ENCODE measurements around the gene TMBIM6.
"Not testable (repeated sequence)": the region's sequence is repeated elsewhere in the genome, so short reads cannot be mapped to it uniquely, and the experiment has no call there.

Gene TMBIM6

DNA sequence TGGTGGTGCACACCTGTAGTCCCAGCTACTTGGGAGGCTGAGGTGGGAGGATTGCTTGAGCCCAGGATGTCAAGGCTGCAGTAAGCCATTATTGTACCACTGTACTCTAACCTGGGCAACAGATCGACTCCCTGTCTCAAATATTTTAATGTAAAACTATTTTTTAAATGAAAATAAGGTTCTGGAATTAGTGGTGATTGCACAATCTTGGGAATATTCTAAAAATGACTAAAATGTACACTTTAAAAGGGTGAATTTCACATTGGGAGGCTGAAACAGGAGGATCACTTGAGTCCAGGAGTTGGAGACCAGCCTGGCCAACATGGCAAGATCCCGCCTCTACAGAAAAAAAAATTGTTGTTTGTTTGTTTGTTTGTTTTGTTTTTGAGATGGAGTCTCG lies 12.9 kb upstream of the TMBIM6 start:
- Histone ChIP-seq H3K4me1 (ENCODE audit: control insufficient read depth, insufficient read depth, low read length) (no peaks in the 10 kb centered on the region), H3K36me3 (ENCODE audit: control insufficient read depth, insufficient read depth, low read length) (no peaks in the 10 kb centered on the region), H3K27me3 (ENCODE audit: control insufficient read depth, insufficient read depth, low read length, poor library complexity, severe bottlenecking) (no peaks in the 10 kb centered on the region), H3K27ac (ENCODE audit: insufficient read depth, low read depth, low read length, poor library complexity, severe bottlenecking) (no peak overlapping the region), H3K9me3 (ENCODE audit: control insufficient read depth, low read length) (no peaks in the 10 kb centered on the region), H3K4me3 (ENCODE audit: insufficient read depth, low read depth, low read length) (no peak overlapping the region)
- WGBS, 2 experiments: 86 to 89% methylated on average over 2 of the region's 3 CpGs

DNA sequence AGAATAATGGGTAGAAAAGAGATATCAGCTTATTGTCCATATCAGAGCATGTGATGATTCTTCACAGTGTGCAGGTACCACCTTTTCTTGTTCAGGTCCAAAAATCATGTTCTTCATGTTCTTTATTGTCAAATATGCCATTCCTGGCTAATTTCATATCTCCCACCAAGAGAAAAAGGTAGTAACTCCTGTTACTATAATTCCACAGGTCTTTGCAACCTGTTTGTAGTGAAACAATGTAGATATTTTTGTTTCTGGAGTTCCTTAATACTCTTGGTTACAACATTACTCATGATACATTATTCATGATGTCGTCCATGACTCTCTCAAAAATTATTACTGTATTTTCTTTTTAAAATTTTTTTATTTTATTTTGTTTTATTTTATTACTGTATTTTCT lies 11.3 kb upstream of the TMBIM6 start:
- Histone ChIP-seq H3K4me1 (ENCODE audit: control insufficient read depth, insufficient read depth, low read length) (no peaks in the 10 kb centered on the region), H3K4me3 (ENCODE audit: insufficient read depth, low read depth, low read length) (no peak overlapping the region), H3K27me3 (ENCODE audit: control insufficient read depth, insufficient read depth, low read length, poor library complexity, severe bottlenecking) (no peaks in the 10 kb centered on the region), H3K9me3 (ENCODE audit: control insufficient read depth, low read length) (no peaks in the 10 kb centered on the region), H3K27ac (ENCODE audit: insufficient read depth, low read depth, low read length, poor library complexity, severe bottlenecking) (no peak overlapping the region), H3K36me3 (ENCODE audit: control insufficient read depth, insufficient read depth, low read length) (no peaks in the 10 kb centered on the region)
- no CpG with 5 or more reads among the region's 1 CpG for WGBS, 2 experiments

DNA sequence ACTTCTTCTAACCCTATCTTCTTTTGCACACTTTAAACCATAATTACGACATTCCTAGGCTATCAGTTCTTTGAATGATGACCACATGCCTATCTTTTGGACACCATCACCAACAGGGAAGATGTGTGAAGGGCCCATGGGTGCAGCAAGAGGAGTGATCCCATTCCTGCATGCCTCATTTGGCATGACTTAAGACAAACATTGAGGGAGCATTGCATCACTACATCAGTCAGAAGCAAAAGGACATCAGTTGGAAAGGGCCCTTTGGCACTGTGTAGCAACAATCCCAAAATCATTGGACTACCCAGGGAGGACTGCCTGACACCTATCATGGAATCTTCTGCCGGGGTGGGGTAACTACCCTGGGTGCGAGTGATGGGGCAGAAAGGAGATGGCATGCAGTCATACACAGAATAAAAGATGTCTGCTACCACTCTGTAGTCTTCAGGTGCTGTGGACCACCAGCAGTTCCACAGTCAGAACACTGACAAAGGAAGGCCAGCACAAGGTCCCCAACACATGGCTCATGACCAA lies 10.7 kb upstream of the TMBIM6 start:
- no peaks in the 10 kb centered on the region for H3K36me3 ChIP-seq (ENCODE audit: control insufficient read depth, insufficient read depth, low read length)
- no peak overlapping the region for H3K27ac ChIP-seq (ENCODE audit: insufficient read depth, low read depth, low read length, poor library complexity, severe bottlenecking)
- H3K27me3 ChIP-seq (ENCODE audit: control insufficient read depth, insufficient read depth, low read length, poor library complexity, severe bottlenecking): no peaks in the 10 kb centered on the region
- H3K4me3 ChIP-seq (ENCODE audit: insufficient read depth, low read depth, low read length): no peak overlapping the region
- WGBS, 2 experiments: 90 to 92% methylated on average over 3 of the region's 3 CpGs
- H3K9me3 ChIP-seq (ENCODE audit: control insufficient read depth, low read length): no peaks in the 10 kb centered on the region
- no peaks in the 10 kb centered on the region for H3K4me1 ChIP-seq (ENCODE audit: control insufficient read depth, insufficient read depth, low read length)

DNA sequence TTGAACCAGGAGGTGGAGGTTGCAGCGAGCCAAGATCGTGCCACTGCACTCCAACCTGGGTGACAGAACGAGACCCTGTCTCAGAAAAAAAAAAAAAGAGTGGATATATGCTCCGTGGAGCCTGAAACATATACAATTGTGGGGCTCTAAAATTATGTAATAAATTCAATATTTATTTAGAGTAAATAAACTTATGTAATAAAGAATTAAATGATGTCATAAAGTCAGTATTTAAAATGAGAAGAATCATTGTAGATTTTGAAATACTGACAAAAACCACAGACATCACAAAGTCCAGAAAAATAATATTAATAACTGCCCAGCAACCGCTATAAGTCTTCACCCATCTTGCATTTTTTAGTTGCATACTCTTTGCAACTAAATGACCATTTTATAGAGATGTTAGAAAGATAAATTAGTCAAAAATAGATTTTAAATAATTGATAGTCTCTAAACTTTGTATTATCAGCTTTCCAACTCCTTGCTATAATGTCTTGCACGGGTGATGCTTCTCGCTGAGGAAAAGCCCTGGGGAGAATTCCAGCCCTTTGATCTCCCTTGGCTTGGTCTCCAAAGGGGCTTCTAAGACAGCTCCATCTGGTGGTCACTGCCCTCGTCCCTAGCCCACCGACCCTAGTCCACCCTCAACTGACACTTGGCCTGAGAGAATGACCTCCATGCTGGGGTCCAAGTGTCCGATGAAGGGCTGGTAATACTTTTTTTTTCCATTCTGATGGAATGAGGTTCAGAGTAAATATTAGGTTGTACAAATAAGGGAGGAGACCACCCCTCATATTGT lies 7.9 kb upstream of the TMBIM6 start:
- 77 to 79% methylated on average over 8 to 9 of the region's 10 CpGs for WGBS, 2 experiments
- Histone ChIP-seq H3K27me3 (ENCODE audit: control insufficient read depth, insufficient read depth, low read length, poor library complexity, severe bottlenecking) (no peaks in the 10 kb centered on the region), H3K27ac (ENCODE audit: insufficient read depth, low read depth, low read length, poor library complexity, severe bottlenecking) (no peak overlapping the region), H3K9me3 (ENCODE audit: control insufficient read depth, low read length) (no peaks in the 10 kb centered on the region), H3K36me3 (ENCODE audit: control insufficient read depth, insufficient read depth, low read length) (no peaks in the 10 kb centered on the region), H3K4me1 (ENCODE audit: control insufficient read depth, insufficient read depth, low read length) (no peaks in the 10 kb centered on the region), H3K4me3 (ENCODE audit: insufficient read depth, low read depth, low read length) (no peak overlapping the region)

DNA sequence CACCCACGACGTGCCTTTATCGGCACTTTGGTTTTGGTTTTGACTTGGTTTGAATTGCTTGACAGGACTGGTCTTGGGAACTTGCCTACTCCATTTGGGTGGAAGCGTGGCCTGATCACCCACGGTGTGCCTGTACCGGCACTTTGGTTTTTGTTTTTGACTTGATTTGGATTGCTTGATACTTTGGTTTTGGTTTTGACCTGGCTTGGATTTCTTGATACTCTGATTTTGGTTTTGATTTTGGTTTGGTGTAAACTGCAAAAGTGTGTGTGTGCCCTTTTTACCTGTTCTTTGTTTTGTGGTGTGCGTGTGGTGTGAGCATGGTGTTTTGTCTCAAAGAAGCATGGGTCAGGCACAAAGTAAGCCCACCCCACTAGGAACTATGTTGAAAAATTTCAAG lies 6.5 kb upstream of the TMBIM6 start:
- WGBS, 2 experiments: 90 to 98% methylated on average over 4 to 5 of the region's 7 CpGs
- H3K4me1 ChIP-seq (ENCODE audit: control insufficient read depth, insufficient read depth, low read length); H3K27me3 ChIP-seq (ENCODE audit: control insufficient read depth, insufficient read depth, low read length, poor library complexity, severe bottlenecking); H3K27ac ChIP-seq (ENCODE audit: insufficient read depth, low read depth, low read length, poor library complexity, severe bottlenecking); H3K9me3 ChIP-seq (ENCODE audit: control insufficient read depth, low read length); H3K36me3 ChIP-seq (ENCODE audit: control insufficient read depth, insufficient read depth, low read length); H3K4me3 ChIP-seq (ENCODE audit: insufficient read depth, low read depth, low read length): not testable (repeated sequence)

DNA sequence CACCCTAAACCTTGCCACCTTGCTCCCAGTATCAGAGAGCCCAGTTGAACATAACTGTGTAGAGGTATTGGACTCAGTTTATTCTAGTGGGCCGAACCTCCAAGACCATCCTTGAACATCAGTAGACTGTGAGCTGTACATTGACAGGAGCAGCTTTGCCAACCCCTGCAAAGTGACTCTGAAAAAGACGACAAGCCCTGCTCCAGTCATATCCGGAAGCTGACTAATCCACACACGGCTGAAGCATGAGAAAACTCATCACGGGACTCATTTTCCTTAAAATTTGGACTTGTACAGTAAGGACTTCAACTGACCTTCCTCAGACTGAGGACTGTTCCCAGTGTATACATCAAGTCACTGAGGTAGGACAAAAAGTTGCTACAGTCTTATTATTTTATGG lies 2.6 kb upstream of the TMBIM6 start:
- H3K9me3 ChIP-seq (ENCODE audit: control insufficient read depth, low read length); H3K4me3 ChIP-seq (ENCODE audit: insufficient read depth, low read depth, low read length); H3K36me3 ChIP-seq (ENCODE audit: control insufficient read depth, insufficient read depth, low read length); H3K27me3 ChIP-seq (ENCODE audit: control insufficient read depth, insufficient read depth, low read length, poor library complexity, severe bottlenecking); H3K27ac ChIP-seq (ENCODE audit: insufficient read depth, low read depth, low read length, poor library complexity, severe bottlenecking): not testable (repeated sequence)
- peaks cover 11% of the 10 kb centered on the region for H3K4me1 ChIP-seq (ENCODE audit: control insufficient read depth, insufficient read depth, low read length)
- 91 to 94% methylated on average over 5 of the region's 5 CpGs for WGBS, 2 experiments

DNA sequence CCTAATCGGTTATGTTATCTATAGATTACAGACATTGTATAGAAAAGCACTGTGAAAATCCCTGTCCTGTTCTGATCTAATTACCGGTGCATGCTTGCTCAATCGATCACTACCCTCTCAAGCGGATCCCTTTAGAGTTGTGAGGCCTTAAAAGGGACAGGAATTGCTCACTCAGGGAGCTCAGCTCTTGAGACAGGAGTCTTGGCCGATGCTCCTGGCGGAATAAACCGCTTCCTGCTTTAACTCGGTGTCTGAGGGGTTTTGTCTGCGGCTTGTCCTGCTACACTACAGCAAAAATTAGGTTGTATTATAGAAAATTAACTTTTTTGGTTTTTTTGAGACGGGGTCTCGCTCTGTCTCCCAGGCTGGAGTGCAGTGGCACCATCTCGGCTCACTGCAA lies 1.1 kb upstream of the TMBIM6 start:
- not testable (repeated sequence) for H3K9me3 ChIP-seq (ENCODE audit: control insufficient read depth, low read length); H3K36me3 ChIP-seq (ENCODE audit: control insufficient read depth, insufficient read depth, low read length); H3K27me3 ChIP-seq (ENCODE audit: control insufficient read depth, insufficient read depth, low read length, poor library complexity, severe bottlenecking); H3K27ac ChIP-seq (ENCODE audit: insufficient read depth, low read depth, low read length, poor library complexity, severe bottlenecking); H3K4me3 ChIP-seq (ENCODE audit: insufficient read depth, low read depth, low read length)
- H3K4me1 ChIP-seq (ENCODE audit: control insufficient read depth, insufficient read depth, low read length): peaks cover 11% of the 10 kb centered on the region
- WGBS, 2 experiments: 91 to 96% methylated on average over 12 of the region's 12 CpGs

DNA sequence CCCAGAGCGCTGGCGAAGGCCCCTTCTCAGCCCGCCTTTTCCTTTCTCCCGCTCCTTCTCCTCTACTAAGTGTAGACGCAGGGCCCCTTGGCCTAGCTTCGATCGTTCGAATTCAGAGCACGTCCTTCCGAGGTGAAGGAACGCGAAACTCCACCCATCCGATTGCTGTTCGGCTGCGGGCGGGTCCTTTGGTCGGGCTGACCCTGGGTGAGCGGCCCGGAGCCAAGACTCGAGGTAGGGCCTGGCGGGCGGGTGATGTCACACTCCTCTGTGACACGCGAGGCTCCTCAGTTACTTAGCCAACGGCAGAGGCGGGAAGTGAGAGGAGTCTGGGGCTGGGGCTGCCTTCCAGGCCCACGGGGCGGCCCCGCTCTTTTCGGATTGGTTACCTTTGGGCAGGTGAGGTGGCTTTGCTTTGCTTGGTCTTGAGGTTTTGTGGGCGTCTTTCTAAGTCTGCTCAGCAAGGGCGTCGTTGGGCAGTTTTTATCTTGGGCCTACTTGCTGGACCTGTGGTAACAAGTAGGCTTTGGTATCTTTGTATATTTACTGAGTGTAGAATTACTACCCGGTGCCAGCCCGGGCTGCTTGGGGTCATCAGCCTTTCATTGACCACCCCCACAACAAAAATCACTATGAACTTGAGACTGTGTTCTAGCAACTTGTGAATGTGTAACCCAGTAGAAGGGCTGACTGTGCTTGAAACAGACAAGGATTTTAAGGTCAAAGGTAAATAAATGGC lies 694 bp downstream of the TMBIM6 start:
- Histone ChIP-seq H3K36me3 (ENCODE audit: control insufficient read depth, insufficient read depth, low read length) (no peaks in the 10 kb centered on the region), H3K27me3 (ENCODE audit: control insufficient read depth, insufficient read depth, low read length, poor library complexity, severe bottlenecking) (no peaks in the 10 kb centered on the region), H3K27ac (ENCODE audit: insufficient read depth, low read depth, low read length, poor library complexity, severe bottlenecking) (peak overlapping the region; percentile 88), H3K9me3 (ENCODE audit: control insufficient read depth, low read length) (no peaks in the 10 kb centered on the region), H3K4me3 (ENCODE audit: insufficient read depth, low read depth, low read length) (peak overlapping the region; percentile 86), H3K4me1 (ENCODE audit: control insufficient read depth, insufficient read depth, low read length) (peaks cover 11% of the 10 kb centered on the region)
- 0 to 1% methylated on average over 33 to 34 of the region's 35 CpGs for WGBS, 2 experiments

DNA sequence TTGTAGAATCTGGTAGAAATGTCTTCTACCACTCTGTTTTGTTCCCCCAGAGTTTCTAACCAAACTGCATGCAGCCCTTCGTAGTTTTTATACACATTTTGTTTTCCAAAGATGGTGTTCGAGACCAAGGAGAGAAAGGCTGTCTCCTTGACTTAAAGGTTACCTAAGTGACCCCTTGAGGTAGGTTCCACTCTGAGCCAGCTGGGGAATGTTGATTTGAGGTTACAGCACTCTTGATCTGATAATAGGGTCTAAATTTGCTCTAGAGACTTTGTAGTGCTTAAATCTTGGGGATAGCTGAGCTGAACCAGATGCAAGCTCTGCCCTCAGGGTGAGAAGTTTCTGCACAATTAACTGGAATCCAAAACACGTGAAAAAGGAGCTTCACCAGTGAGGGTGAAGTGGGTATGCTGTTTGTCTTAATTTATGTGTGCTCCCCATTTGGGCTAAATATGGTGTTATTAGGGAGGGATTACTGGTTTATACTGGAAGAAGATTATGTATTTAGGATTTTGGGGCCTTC lies 3.1 kb downstream of the TMBIM6 start:
- no peak overlapping the region for H3K27ac ChIP-seq (ENCODE audit: insufficient read depth, low read depth, low read length, poor library complexity, severe bottlenecking)
- H3K9me3 ChIP-seq (ENCODE audit: control insufficient read depth, low read length): no peaks in the 10 kb centered on the region
- H3K4me3 ChIP-seq (ENCODE audit: insufficient read depth, low read depth, low read length): no peak overlapping the region
- no peaks in the 10 kb centered on the region for H3K27me3 ChIP-seq (ENCODE audit: control insufficient read depth, insufficient read depth, low read length, poor library complexity, severe bottlenecking)
- no peaks in the 10 kb centered on the region for H3K36me3 ChIP-seq (ENCODE audit: control insufficient read depth, insufficient read depth, low read length)
- peaks cover 11% of the 10 kb centered on the region for H3K4me1 ChIP-seq (ENCODE audit: control insufficient read depth, insufficient read depth, low read length)
- WGBS, 2 experiments: 94 to 97% methylated on average over 3 of the region's 3 CpGs

DNA sequence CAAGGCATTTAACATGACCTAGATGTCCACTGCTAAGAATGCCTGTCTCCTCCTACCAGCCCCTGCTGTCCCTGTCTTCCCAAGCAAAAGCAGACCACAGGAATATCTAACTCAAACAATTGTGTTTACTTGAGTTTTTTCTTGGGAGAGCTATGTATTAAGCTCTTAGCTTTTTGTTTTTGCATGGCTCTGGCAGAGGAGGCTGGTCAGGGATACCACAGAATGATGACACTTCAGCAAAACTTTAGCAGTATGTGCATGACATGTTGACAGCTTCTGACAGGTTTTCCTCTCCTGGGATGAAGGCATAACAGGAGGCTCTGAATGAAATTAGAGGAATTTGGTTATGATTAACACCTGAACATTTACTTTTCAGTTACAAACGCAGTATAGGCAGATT lies 6.9 kb downstream of the TMBIM6 start:
- H3K4me3 ChIP-seq (ENCODE audit: insufficient read depth, low read depth, low read length): no peak overlapping the region
- H3K36me3 ChIP-seq (ENCODE audit: control insufficient read depth, insufficient read depth, low read length): peaks cover 6% of the 10 kb centered on the region
- no CpG with 5 or more reads among the region's 1 CpG for WGBS, 2 experiments
- no peaks in the 10 kb centered on the region for H3K9me3 ChIP-seq (ENCODE audit: control insufficient read depth, low read length)
- peaks cover 4% of the 10 kb centered on the region for H3K4me1 ChIP-seq (ENCODE audit: control insufficient read depth, insufficient read depth, low read length)
- no peak overlapping the region for H3K27ac ChIP-seq (ENCODE audit: insufficient read depth, low read depth, low read length, poor library complexity, severe bottlenecking)
- no peaks in the 10 kb centered on the region for H3K27me3 ChIP-seq (ENCODE audit: control insufficient read depth, insufficient read depth, low read length, poor library complexity, severe bottlenecking)

All from ectodermal cell (in vitro differentiated cells).